Activated naive CD8-positive, alpha-beta T cell treated with anti-CD3 and anti-CD28 coated beads, Interleukin-2, amount 50 U/mL, for 16 hours (primary cell): Measurements from ENCODE around the gene ESYT3.
"Not testable (repeated sequence)": the region's sequence is repeated elsewhere in the genome, so short reads cannot be mapped to it uniquely, and the experiment has no call there.

Experiments used
- DNase-seq: peaks from one replicate; pipeline ENCODE4 v3.0.0-alpha.2; 2020; ENCODE audit warnings: low read depth, low spot score

The ESYT3 gene

DNA sequence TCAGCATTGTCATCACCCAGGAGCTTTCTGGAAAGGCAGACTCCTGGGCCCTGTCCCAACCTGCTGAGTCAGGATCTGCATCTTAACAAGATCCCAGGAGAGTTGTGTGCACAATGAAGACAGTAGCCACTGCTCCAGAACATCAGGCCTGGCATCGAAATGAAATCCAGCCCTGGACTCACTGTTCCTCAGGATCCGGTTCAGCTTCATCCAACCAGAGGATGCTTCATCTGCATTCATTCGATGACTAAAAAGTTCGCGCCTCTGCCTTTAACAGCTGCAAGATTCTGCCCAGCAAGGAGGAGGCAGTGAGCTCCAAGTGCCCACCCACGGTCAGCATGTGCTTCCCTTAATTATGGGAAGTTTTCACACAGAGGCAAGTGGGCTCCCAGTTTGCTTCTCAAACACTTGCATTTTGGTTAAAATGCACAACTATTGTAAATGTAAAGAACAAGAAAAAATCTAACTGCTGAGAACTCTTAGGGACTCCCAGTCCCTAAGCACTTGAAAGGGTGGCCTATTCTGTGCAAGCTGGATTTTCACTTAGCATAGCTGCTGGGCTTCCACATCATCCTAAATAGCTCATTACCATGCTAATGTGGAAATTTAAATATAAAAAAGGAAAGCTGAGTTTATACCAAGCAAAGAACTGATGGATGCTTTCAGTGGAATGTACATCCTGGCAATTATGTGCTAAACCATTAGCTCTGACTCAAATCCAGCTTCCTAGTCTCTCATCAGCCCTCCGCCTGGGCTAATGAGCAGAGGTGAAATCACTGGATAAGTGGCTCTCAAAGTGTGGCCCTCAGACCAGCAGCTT lies 25.5 kb upstream of the ESYT3 start:
- no peak for DNase-seq

- DNase-seq, result no peak
These were observed 21.4 kb upstream of the ESYT3 start for GRCh38 chr3:138412821-138413551.

DNA sequence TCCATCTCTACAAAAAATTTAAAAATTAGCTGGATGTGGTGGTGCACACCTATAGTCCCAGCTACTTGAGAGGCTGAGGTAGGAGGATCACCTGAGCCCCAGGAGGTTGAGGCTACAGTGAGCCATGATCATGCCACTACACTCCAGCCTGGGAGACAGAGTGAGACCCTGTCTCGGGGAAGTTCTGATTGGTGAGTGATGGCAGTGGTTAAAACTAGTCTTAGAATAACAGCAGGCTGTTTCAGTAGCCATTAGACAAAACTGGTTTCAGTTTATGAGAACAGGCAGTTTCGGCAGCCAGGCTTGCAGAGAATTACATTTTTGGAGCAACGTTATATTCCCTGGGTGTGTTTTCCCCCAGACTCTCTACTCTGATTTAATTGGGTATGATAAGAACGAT lies 18.2 kb upstream of the ESYT3 start:
- DNase-seq, result not testable (repeated sequence)

- DNase-seq, result peak; percentile 25
These were observed 16.8 kb upstream of the ESYT3 start for GRCh38 chr3:138417559-138417982.

GRCh38 chr3:138418601-138419206 lies 15.7 kb upstream of the ESYT3 start:
- DNase-seq, result no peak

- no peak for DNase-seq
These were observed 11.1 kb upstream of the ESYT3 start for GRCh38 chr3:138423316-138423715.

DNA sequence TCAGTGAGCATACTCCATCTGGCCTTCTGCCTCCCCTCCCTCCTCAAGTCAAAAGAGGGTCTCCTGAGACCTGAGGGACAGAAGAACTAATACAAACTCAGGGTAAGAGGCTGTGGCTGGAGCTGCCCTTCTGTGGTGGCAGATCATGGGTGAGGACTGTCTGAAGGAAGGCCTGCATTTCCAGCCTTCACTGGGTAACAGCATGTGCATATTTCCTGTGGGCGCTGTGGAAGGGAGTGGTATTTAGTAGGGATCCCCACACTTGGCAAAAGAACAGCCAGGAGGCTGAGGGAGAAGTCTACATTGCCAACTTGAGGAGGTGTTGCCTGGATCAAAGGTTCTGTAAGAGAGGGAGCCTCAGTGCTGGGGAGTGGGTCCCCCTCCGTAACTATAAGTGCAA lies 10.1 kb upstream of the ESYT3 start:
- no peak for DNase-seq

GRCh38 chr3:138426211-138426610 lies 8.2 kb upstream of the ESYT3 start:
- DNase-seq, result no peak

GRCh38 chr3:138426754-138427153 lies 7.7 kb upstream of the ESYT3 start:
- not testable (repeated sequence) for DNase-seq

GRCh38 chr3:138429665-138430064 lies 4.8 kb upstream of the ESYT3 start:
- DNase-seq, result no peak

- DNase-seq, result no peak
These were observed 1.7 kb upstream of the ESYT3 start for GRCh38 chr3:138432576-138433240.

DNA sequence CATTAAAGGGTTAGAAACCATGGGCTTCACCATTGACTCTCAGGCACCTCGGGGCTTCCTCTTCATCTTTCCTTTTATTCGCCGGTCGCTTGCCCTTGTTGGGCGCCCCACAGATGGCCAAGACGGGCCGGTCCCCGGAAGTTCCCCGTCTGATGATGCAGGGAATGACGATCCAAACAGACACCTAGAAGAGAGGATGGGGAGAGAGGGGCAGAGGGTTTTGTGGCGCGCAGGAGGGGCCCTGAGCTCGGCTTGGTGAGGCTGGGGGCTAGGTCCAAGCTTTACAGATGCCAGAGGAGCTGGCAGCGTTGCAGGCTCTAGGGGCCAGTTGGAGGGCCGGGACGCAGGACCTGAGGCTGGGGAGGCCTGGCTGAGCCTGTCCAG lies 532 bp upstream of the ESYT3 start:
- no peak for DNase-seq

DNA sequence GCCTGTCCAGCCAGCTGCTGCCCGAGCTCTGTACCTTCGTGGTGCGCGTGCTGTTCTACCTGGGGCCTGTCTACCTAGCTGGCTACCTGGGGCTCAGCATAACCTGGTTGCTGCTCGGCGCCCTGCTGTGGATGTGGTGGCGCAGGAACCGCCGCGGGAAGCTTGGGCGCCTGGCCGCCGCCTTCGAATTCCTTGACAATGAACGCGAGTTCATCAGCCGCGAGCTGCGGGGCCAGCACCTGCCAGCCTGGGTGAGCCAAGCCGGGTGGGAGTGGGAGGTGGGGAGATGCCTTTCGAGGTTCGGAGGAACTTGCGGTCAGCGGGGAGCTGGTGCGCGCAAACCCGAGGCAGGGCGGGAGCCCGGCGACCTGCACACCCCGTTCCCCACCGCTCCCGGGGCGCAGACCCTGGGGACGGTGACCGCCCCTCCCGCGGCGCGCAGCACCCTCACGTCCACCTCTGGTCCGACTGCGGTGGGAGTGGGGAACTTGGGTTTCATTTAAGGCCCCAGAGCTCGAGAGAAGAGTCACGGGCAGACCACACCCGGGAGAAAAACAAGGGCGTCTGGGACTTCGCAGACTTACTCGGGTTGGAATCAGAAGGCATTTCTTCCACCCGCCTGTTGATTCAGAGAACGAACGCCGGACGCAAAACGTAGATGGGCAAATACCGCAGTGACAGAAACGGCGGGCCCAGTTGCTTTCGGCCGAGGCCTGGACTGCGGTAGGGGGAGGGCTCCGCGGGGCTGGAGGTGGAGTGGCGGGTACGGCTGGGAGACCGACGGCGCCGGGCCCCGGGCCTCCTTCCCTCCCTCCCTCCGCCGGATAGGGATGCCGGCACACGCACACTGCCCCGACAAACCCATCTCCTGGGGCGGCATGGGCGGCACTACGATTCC lies 708 bp downstream of the ESYT3 start:
- DNase-seq, result no peak

DNA sequence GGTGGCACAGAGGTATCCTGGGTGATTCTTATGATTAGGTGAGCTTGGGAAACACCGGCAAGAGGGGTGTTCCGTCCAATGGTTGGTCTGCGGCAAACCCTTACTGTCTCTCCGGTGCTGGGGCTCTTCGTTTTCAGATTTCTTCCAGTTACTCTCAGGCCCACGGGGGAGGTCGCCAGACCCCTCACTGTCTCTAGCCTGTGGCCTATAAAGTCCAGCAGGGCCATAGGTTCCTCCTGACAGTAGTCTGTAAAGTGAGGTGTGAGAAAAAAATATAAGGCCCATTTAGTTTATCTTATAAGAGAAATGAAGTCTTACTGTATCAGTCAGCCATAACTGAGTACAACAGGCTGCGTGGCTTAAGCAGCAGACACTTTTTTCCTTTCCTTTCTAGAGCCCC lies 1.4 kb downstream of the ESYT3 start:
- DNase-seq, result no peak

DNA sequence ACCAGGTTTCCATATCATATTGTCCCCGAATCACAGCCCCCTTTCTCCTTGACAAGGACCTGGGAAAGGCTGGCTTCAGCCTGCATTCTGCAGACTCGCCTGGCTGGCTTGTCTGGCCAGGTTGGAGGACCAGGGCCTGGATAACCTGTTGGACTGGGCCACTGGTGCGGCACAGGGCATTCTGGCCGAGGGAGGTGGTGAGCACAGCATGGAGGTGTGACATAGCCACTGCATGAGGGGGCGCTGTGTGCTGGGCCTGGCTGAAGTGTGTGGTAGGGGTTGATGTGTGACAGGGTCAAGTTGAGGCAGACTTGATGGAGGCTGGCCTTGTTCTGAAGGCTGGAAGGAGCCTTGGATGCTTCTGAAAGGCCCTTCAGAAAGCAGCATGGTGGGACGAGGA lies 2.9 kb downstream of the ESYT3 start:
- no peak for DNase-seq

DNA sequence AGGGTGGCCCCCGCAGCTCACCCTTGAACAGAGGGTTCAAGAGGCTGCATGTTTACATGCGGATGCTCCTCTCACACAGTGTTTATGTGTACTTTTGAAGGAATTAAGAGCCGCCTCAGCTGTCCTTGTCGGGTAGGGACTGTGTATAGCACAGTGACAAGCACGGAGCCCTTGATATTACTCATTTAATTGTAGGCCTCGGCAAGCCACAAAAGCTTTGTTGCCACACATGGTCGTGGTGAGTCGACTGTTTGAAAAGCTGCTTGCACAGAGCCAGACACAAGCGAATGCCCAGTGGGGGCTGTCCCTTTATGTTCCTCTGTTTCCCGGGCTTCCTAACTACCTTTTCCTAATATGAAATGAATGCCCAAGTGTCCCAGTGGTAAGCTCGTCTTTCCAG lies 4.5 kb downstream of the ESYT3 start:
- no peak for DNase-seq

DNA sequence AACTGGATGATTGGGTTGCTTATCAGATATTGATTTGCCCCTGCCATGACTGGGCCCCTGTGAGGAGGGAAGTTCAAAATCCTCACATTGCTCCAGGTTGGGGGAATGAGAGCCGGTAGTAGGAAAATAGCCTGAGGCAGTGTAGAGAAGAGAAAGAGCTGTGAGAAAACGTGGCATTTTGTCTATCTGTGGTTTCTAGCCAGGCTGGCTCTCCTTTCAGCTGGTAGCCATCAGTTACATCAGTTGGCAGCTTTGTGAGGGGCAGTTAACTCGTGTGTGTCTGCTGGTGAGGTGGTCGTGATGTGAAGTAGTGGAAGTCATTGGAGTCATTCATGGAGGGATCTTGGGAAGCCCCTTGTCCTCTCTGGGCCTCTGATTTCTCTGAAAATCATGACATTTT lies 5.2 kb downstream of the ESYT3 start:
- no peak for DNase-seq

- DNase-seq, result no peak
These were observed 5.7 kb downstream of the ESYT3 start for GRCh38 chr3:138440121-138440521.

DNA sequence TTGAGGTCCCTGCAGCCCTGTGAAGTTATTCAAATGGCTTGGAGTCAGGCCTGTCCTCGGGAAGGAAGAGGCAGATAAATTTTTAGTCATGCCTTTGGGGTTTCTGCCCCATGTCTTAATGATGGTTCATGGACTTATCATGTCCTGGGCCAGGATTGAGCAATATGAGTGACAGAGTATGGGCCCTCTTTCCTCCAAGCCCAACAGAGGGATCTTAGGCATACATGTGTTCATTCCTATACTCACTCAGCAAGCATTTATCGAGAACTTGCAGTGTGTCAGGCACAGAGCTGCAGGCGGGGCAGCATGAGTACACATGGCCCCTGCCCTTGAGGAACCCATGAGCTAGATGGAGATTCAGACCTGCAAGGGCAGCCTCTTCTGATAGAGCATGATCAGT lies 6.2 kb downstream of the ESYT3 start:
- DNase-seq, result no peak

DNA sequence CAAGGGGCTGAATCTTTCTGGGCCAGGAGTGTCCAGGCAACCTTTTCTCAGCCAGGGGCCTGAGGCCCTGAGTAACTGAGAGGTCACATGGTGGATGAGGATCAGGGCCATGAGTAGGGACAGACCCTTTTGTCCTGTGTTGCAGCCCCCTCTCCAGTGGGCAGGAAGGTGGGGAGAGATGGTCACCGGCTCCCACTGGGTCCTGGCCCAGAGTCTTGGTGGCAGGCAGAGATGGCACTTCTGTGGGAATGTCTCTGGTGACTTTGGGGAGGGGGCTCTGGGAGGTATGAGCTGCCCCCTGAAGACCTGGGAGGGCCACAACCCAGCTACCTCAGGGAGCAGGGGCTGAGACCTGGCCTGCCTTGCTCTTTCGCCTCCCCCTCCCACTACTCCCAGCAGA lies 6.8 kb downstream of the ESYT3 start:
- no peak for DNase-seq

GRCh38 chr3:138441742-138442141 lies 7.3 kb downstream of the ESYT3 start:
- DNase-seq, result no peak
